ENCODE measurements around the gene SKIC2.
A peak's percentile ranks its signal among the peaks of the same experiment; 100 is the strongest.
"Not testable (repeated sequence)": the region's sequence is repeated elsewhere in the genome, so short reads cannot be mapped to it uniquely, and the experiment has no call there.

Gene SKIC2

DNA sequence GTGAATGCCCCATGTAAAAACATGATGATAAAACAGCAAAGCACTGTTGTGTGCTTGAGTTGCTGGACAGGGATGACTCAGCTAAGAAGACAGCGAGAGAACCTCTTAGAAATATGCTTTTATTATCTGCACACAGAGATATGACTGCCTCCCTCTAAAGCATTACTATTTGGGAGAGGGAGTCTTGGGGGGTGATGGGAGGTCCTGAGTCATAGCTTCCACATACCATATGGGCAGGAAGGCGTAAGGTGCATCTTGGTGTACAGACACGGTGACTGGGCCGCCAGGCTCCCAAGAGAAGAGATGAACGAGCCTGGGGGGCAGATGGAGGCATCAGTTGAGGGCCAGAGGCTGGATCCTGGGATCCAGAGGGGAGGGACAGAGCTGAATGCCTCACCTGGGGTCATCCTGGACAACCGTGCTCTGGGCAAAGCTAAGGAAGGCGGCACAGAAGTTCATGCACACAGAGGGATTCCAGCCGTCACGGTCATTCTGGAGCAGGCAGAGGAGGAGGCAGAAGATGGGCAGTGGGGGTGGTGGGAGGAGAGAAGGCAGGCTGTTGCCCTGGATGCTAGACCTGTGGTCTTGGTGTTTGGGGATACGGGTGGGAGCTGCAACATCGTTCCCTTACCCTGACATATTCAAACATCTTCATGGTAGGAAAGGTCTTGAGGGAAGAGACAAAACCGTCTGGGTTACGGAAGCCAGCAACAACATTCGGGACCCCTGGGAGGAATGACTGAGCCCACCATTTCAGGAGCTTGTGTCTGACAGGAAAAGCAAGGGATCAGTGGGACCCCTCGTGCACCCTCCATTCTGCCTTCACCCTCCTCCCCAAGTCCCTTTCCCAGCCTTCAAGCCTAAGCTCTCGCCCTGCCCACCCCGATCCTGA is 11.0 kb downstream of the SKIC2 start:
- DNase-seq, result no peak

DNA sequence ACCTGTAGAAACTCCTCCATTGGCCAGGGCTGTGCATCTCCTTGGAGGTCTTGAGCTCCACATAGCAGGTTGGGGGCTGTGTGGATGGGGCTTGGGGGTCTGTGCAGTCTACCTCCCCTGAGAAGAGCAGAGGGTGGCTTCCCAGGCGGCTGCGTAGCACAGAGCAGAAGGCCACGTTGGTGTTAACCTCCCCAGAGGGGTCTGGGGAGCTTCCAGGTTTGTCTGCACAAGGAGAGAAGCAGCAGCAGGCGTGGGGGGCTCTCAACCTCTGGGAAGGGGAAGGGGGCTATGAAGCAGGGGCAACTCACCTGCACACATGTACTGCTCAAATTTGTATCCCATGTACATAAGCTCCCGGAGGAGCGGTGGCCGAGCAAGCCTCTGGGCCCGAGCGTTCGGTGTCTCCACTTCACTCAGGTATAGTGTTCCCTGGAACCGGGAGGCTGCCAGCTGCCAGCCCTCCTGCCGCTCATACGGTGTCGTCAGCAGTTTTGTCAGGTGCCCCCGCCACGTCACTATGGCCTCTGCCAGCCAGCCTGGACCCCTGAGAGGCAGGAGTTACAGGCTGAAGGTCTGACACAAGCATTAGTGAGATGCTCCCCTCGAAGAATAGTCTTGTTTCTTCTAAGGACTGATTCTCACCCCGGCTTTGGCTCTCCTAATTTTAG is 11.8 kb downstream of the SKIC2 start:
- DNase-seq, result no peak

- DNase-seq, result no peak
Observed at GRCh38 chr6:31971279-31971992, 12.5 kb downstream of the SKIC2 start.

GRCh38 chr6:31971993-31972708 is 13.2 kb downstream of the SKIC2 start, which contains the start of gene DXO:
DXO (minus strand) TSS chr6:31972138; CDS start chr6:31971675, 463 bp downstream.
- DNase-seq, result peak; percentile 99

GRCh38 chr6:31972709-31973350 is 13.9 kb downstream of the SKIC2 start:
- peak; percentile 3 for DNase-seq

DNA sequence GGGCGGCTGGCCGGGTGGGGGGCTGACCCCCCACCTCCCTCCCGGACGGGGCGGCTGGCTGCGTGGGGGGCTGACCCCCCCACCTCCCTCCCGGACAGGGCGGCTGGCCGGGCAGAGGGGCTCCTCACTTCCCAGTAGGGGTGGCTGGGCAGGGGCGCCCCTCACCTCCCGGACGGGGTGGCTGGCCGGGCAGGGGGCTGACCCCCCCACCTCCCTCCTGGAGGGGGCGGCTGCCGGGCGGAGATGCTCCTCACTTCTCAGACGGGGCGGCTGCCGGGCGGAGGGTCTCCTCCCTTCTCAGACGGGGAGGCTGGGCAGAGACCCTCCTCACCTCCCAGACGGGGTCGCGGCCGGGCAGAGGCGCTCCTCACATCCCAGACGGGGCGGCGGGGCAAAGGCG is 17.1 kb downstream of the SKIC2 start:
- not testable (repeated sequence) for DNase-seq

- DNase-seq, result no peak
Observed at GRCh38 chr6:31977816-31978431, 18.9 kb downstream of the SKIC2 start.

GRCh38 chr6:31978831-31979230 is 19.9 kb downstream of the SKIC2 start:
- no peak for DNase-seq

GRCh38 chr6:31979238-31979898 is 20.4 kb downstream of the SKIC2 start:
- no peak for DNase-seq

- DNase-seq, result not testable (repeated sequence)
Observed at GRCh38 chr6:31980195-31980876, 21.4 kb downstream of the SKIC2 start.

GRCh38 chr6:31980998-31981397 is 22.0 kb downstream of the SKIC2 start:
- not testable (repeated sequence) for DNase-seq

GRCh38 chr6:31981744-31982143 is 22.8 kb downstream of the SKIC2 start, which contains the start of gene C4A:
C4A (plus strand) TSS chr6:31982057; CDS start chr6:31982108, 51 bp downstream.
- not testable (repeated sequence) for DNase-seq

DNA sequence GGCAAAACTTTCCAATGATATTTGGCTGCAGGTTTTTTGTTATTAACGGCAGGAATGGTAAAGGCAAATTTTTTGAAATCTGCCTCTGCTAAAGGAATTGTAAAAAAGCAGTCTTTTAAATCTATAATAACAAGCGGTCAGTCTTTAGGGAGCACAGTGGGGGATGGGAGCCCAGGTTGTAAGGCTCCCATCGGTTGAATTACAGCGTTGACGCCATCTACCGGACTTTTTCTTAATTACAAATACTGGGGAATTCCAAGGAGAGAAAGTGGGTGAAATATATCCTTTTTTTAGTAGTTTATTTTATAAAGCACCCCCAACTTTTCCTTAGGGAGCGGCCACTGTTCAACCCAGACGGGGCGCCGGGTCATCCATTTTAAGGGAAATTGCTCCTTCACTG is 30.4 kb downstream of the SKIC2 start:
- DNase-seq, result not testable (repeated sequence)

- DNase-seq, result not testable (repeated sequence)
Observed at GRCh38 chr6:31994421-31994820, 35.4 kb downstream of the SKIC2 start.

GRCh38 chr6:31996385-31996784 is 37.4 kb downstream of the SKIC2 start:
- not testable (repeated sequence) for DNase-seq

- DNase-seq, result not testable (repeated sequence)
Observed at GRCh38 chr6:32002546-32003268, 43.7 kb downstream of the SKIC2 start.

DNA sequence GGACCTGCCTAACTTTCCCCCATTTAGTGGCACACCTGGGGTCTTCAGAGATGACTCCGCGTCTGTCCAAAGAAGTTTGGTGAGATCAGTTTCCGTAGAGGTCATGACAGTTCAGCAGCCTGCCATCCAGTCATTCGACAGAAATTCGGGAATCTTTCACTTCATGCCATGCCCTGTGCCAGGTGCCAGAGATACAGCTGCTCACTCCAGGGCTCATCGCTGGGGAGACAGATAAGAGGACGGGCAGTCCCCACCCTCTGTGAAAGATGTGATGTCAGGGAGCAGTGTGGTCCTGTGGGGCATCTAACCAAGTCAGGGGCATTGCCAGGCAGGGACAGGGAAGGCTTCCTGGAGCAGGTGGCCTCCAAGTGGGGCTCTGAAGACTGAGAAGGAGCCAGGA is 44.3 kb downstream of the SKIC2 start:
- DNase-seq, result not testable (repeated sequence)

GRCh38 chr6:32004393-32004792 is 45.4 kb downstream of the SKIC2 start:
- not testable (repeated sequence) for DNase-seq

- DNase-seq, result not testable (repeated sequence)
Observed at GRCh38 chr6:32004864-32005537, 46.0 kb downstream of the SKIC2 start.

All from amniotic stem cell (primary cell).